ENCODE data around the gene TEX30.

DNA sequence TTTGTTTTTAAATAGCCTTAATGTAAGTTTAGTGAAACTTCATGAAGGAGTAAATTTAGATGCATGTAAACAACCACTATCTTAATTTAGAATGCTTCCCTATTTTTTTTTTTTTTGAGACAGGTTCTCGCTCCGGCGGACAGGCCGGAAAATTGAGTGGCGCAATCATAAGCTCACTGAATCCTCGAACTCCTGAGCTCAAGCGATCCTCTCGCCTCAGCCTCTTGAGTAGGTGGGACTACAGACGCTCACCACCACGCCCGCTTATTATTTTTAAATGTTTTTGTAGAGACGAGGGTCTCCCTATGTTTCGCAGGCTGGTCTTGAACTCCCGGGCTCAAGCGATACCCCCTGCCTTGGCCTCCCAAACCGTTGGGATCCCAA, 1.6 kb downstream of the TEX30 start:
- TF ChIP-seq, protein P1, sequence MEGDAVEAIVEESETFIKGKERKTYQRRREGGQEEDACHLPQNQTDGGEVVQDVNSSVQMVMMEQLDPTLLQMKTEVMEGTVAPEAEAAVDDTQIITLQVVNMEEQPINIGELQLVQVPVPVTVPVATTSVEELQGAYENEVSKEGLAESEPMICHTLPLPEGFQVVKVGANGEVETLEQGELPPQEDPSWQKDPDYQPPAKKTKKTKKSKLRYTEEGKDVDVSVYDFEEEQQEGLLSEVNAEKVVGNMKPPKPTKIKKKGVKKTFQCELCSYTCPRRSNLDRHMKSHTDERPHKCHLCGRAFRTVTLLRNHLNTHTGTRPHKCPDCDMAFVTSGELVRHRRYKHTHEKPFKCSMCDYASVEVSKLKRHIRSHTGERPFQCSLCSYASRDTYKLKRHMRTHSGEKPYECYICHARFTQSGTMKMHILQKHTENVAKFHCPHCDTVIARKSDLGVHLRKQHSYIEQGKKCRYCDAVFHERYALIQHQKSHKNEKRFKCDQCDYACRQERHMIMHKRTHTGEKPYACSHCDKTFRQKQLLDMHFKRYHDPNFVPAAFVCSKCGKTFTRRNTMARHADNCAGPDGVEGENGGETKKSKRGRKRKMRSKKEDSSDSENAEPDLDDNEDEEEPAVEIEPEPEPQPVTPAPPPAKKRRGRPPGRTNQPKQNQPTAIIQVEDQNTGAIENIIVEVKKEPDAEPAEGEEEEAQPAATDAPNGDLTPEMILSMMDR (conservative IDR thresholded peaks at IDR 0.05; ENCODE audit: low read length) = no peak
- no peak for TF ChIP-seq EZH2phosphoT487 (IDR thresholded peaks at IDR 0.05; ENCODE audit: borderline replicate concordance)

Data from Loucy (cell line).